ENCODE measurements around the gene SMC3.

SMC3 gene

GRCh38 chr10:110649347-110650264 is 82.1 kb downstream of the SMC3 start:
- DNase-seq: no peak

GRCh38 chr10:110650265-110650668 is 82.8 kb downstream of the SMC3 start:
- DNase-seq: no peak

- no peak for DNase-seq
Observed at GRCh38 chr10:110651044-110651958, 83.8 kb downstream of the SMC3 start.

GRCh38 chr10:110652475-110653118 is 85.1 kb downstream of the SMC3 start:
- DNase-seq: no peak

All from CD4-positive, alpha-beta T cell treated with Interferon alpha-2 for 1 hour (primary cell).